H1 (cell line): ENCODE data around the gene TEF. TPM values are rescaled to one million over a fixed set of nuclear protein-coding genes. Genes with fewer than 3 reads are reported as not detected.

Experiments
- CTCF ChIA-PET: fragments of 300-600 bp; sonication (Branson Sonifier 250); formaldehyde crosslinking; loops from one replicate; lab custom pipeline; 2021; ENCODE audit not compliant: partially characterized antibody; lab: Charles Lee
- POLR2A ChIA-PET: fragments of 300-600 bp; sonication (Branson Sonifier 250); formaldehyde crosslinking; loops from one replicate; lab custom pipeline; 2021; ENCODE audit warnings: inconsistent platforms; ENCODE audit not compliant: partially characterized antibody; lab: Charles Lee
- DNase-seq, 2 experiments: peaks; one replicate each; pipeline versions ENCODE4 v3.0.0 to v3.0.0-alpha.2; 2010 to 2022; ENCODE audit warnings: low spot score in 2 of 2, low read depth in 1 of 2, mixed read lengths in 1 of 2
- FAIRE-seq: peaks from 2 replicates; lab custom pipeline; 2011; peaks lifted over from hg19 to GRCh38; lab: Jason Lieb, UNC
- H2AFZ ChIP-seq: 2 replicates; pipeline ENCODE4 v1.8.1; 2012; ENCODE audit warnings: low read length, inconsistent platforms
- H2AK5ac ChIP-seq: 2 replicates; pipeline ENCODE4 v1.6.1; 2013; ENCODE audit warnings: low read depth, low read length
- H2BK120ac ChIP-seq: replicated peaks from 2 replicates; pipeline ENCODE3; 2013; ENCODE audit warnings: low read depth, low read length, inconsistent platforms
- H2BK12ac ChIP-seq: 2 replicates; pipeline ENCODE4 v1.6.1; 2013; ENCODE audit warnings: low read depth, low read length
- H2BK15ac ChIP-seq: 2 replicates; pipeline ENCODE4 v1.6.1; 2013; ENCODE audit warnings: low read length
- H2BK20ac ChIP-seq: 2 replicates; pipeline ENCODE4 v1.6.1; 2013; ENCODE audit warnings: low read length
- H2BK5ac ChIP-seq: 2 replicates; pipeline ENCODE4 v1.6.1; 2013; ENCODE audit warnings: low read depth, low read length
- H3K14ac ChIP-seq: 2 replicates; pipeline ENCODE4 v1.6.1; 2013; ENCODE audit warnings: inconsistent platforms; ENCODE audit not compliant: insufficient read length
- H3K18ac ChIP-seq: 2 replicates; pipeline ENCODE4 v1.6.1; 2013; ENCODE audit warnings: low read length; ENCODE audit errors: extremely low read depth
- H3K23ac ChIP-seq: 2 replicates; pipeline ENCODE4 v1.6.1; 2013; ENCODE audit warnings: inconsistent platforms; ENCODE audit not compliant: insufficient read length
- H3K23me2 ChIP-seq: 2 replicates; pipeline ENCODE4 v1.6.1; 2013; ENCODE audit warnings: low read depth, low read length
- H3K27ac ChIP-seq: 2 replicates; pipeline ENCODE4 v1.6.1; 2011; ENCODE audit warnings: low read depth, low read length, inconsistent platforms
- H3K27me3 ChIP-seq, 4 experiments: replicated peaks in 1 of 4; 1 replicate in 1 of 4; 2 replicates in 3 of 4; pipeline versions ENCODE4 v1.6.1 to v1.8.1; 2011 to 2013; ENCODE audit warnings: low read length in 3 of 4, mild to moderate bottlenecking in 3 of 4, inconsistent platforms in 2 of 4, mixed read lengths in 2 of 4, moderate library complexity in 1 of 4; ENCODE audit not compliant: control insufficient read depth in 3 of 4, insufficient read depth in 3 of 4; ENCODE audit errors: extremely low read depth in 1 of 4
- H3K36me3 ChIP-seq, 4 experiments: 2 replicates each; pipeline versions ENCODE4 v1.6.1 to v1.8.1; 2011 to 2013; ENCODE audit warnings: mild to moderate bottlenecking in 4 of 4, low read length in 3 of 4, moderate library complexity in 2 of 4, control low read depth in 1 of 4, inconsistent platforms in 1 of 4; ENCODE audit not compliant: insufficient read depth in 4 of 4, control insufficient read depth in 2 of 4
- H3K4ac ChIP-seq: replicated peaks from 2 replicates; pipeline ENCODE3; 2013; ENCODE audit warnings: low read length, low read depth, mixed read lengths, inconsistent platforms; ENCODE audit not compliant: insufficient read length
- H3K4me1 ChIP-seq, 4 experiments: replicated peaks in 1 of 4; 1 replicate in 1 of 4; 2 replicates in 3 of 4; pipeline versions ENCODE4 v1.6.1 to v1.8.1; 2011 to 2013; ENCODE audit warnings: low read length in 3 of 4, inconsistent platforms in 2 of 4, mixed read lengths in 1 of 4; ENCODE audit not compliant: insufficient read depth in 4 of 4, control insufficient read depth in 3 of 4
- H3K4me2 ChIP-seq, 2 experiments: 2 replicates each; pipeline versions ENCODE4 v1.6.1 to v1.8.1; 2011 to 2013; ENCODE audit warnings: low read depth in 2 of 2, low read length in 2 of 2, control low read depth in 1 of 2, inconsistent platforms in 1 of 2, mild to moderate bottlenecking in 1 of 2; ENCODE audit not compliant: insufficient read depth in 1 of 2
- H3K4me3 ChIP-seq, 4 experiments: fragments of 200-600, 300-600 bp in 1 of 4; sonication (generic), shearing (Covaris generic), sonication (Bioruptor Twin) in 1 of 4; 2 replicates each; pipeline versions ENCODE4 v1.5.1 to v1.8.1; 2011 to 2016; ENCODE audit warnings: low read length in 4 of 4, low read depth in 3 of 4, control low read depth in 2 of 4, inconsistent platforms in 2 of 4, mild to moderate bottlenecking in 2 of 4, mixed read lengths in 1 of 4, moderate library complexity in 1 of 4; ENCODE audit not compliant: insufficient read depth in 2 of 4; ENCODE audit errors: extremely low read depth in 1 of 4
- H3K56ac ChIP-seq: replicated peaks from 2 replicates; pipeline ENCODE3; 2013; ENCODE audit warnings: low read depth, mild to moderate bottlenecking, mixed read lengths, low read length, inconsistent platforms; ENCODE audit not compliant: insufficient read length
- H3K79me1 ChIP-seq: 2 replicates; pipeline ENCODE4 v1.6.1; 2013; ENCODE audit warnings: low read depth, low read length, control low read depth
- H3K79me2 ChIP-seq, 2 experiments: 2 replicates each; pipeline versions ENCODE4 v1.6.1 to v1.8.1; 2012 to 2013; ENCODE audit warnings: low read length in 2 of 2, mild to moderate bottlenecking in 2 of 2, inconsistent platforms in 1 of 2; ENCODE audit not compliant: insufficient read depth in 2 of 2, control insufficient read depth in 1 of 2
- H3K9ac ChIP-seq, 4 experiments: replicated peaks in 1 of 4; 1 replicate in 1 of 4; 2 replicates in 3 of 4; pipeline versions ENCODE4 v1.6.1 to v1.8.1; 2011 to 2013; ENCODE audit warnings: low read depth in 3 of 4, low read length in 3 of 4, control low read depth in 2 of 4, mild to moderate bottlenecking in 2 of 4, moderate library complexity in 2 of 4, inconsistent platforms in 1 of 4; ENCODE audit errors: extremely low read depth in 1 of 4
- H3K9me3 ChIP-seq, 2 experiments: 2 replicates each; pipeline versions ENCODE4 v1.6.1 to v1.8.1; 2012 to 2013; ENCODE audit warnings: mild to moderate bottlenecking in 2 of 2, moderate library complexity in 2 of 2, control low read depth in 1 of 2, inconsistent platforms in 1 of 2, low read depth in 1 of 2, low read length in 1 of 2, mixed read lengths in 1 of 2; ENCODE audit not compliant: insufficient read depth in 2 of 2
- H4K20me1 ChIP-seq, 2 experiments: replicated peaks in 1 of 2; 2 replicates each; pipeline versions ENCODE3 to v1.8.1; 2011 to 2013; ENCODE audit warnings: inconsistent platforms in 2 of 2, low read length in 2 of 2, mild to moderate bottlenecking in 1 of 2; ENCODE audit not compliant: insufficient read depth in 2 of 2, control insufficient read depth in 1 of 2
- H4K5ac ChIP-seq: 2 replicates; pipeline ENCODE4 v1.6.1; 2013; ENCODE audit warnings: low read length, low read depth, mixed read lengths, inconsistent platforms; ENCODE audit not compliant: insufficient read length
- H4K8ac ChIP-seq: 2 replicates; pipeline ENCODE4 v1.8.0; 2013; ENCODE audit warnings: mild to moderate bottlenecking, moderate library complexity, low read length, inconsistent platforms; ENCODE audit not compliant: insufficient read depth; ENCODE audit errors: extremely low read depth
- H4K91ac ChIP-seq: replicated peaks from 2 replicates; pipeline ENCODE3; 2013; ENCODE audit warnings: low read length, mixed read lengths, inconsistent platforms; ENCODE audit not compliant: insufficient read length
- ATF2 ChIP-seq: IDR thresholded peaks from 2 replicates; pipeline ENCODE4 v1.6.1; 2012; ENCODE audit warnings: low read length, inconsistent platforms
- E2F6 ChIP-seq: IDR thresholded peaks from 2 replicates; pipeline ENCODE4 v1.6.1; 2012; ENCODE audit warnings: inconsistent platforms
- GTF2F1 ChIP-seq: IDR thresholded peaks from 2 replicates; pipeline ENCODE4 v1.6.1; 2012; ENCODE audit warnings: low read depth, low read length, improper control_type of control experiment, borderline replicate concordance
- JUND ChIP-seq: IDR thresholded peaks from 2 replicates; pipeline ENCODE4 v1.6.1; 2011; ENCODE audit warnings: mild to moderate bottlenecking, improper control_type of control experiment, low read length
- KDM1A ChIP-seq: fragments of 200-600, 300-600 bp; sonication (generic); IDR thresholded peaks from 2 replicates; pipeline ENCODE4 v1.7.1; 2016; ENCODE audit warnings: mild to moderate bottlenecking, low read length, borderline replicate concordance
- NRF1 ChIP-seq: IDR thresholded peaks from 2 replicates; pipeline ENCODE4 v1.6.1; 2011; ENCODE audit warnings: mild to moderate bottlenecking, low read depth, low read length, improper control_type of control experiment
- PHF8 ChIP-seq: fragments of 200-600 bp; sonication (generic); conservative IDR thresholded peaks from 2 replicates; pipeline ENCODE4 v1.7.1; 2012; ENCODE audit warnings: low read depth, mild to moderate bottlenecking, inconsistent platforms, low read length, moderate library complexity
- RFX5 ChIP-seq: IDR thresholded peaks from 2 replicates; pipeline ENCODE4 v1.6.1; 2011; ENCODE audit warnings: low read depth, low read length, improper control_type of control experiment, borderline replicate concordance
- SAP30 ChIP-seq: fragments of 300-600 bp; sonication (generic); IDR thresholded peaks from 2 replicates; pipeline ENCODE4 v1.7.1; 2012; ENCODE audit warnings: low read length, moderate library complexity, mild to moderate bottlenecking, inconsistent platforms; ENCODE audit not compliant: insufficient read depth, insufficient replicate concordance
- SIRT6 ChIP-seq: IDR thresholded peaks from one replicate; pipeline ENCODE4 v1.7.1; 2012; ENCODE audit warnings: low read length, inconsistent platforms
- SP1 ChIP-seq: IDR thresholded peaks from 2 replicates; pipeline ENCODE4 v1.6.1; 2011; ENCODE audit warnings: low read depth, low read length
- TEAD4 ChIP-seq: IDR thresholded peaks from 2 replicates; pipeline ENCODE4 v1.6.1; 2012; ENCODE audit warnings: low read depth, low read length, inconsistent platforms, mixed read lengths
- whole genome bisulfite sequencing, 2 experiments: shearing (Covaris generic) in 1 of 2; methylation state at CpG; one replicate each; pipeline versions ENCODE4 v1.1.6 to v1.1.7; 2013 to 2015; ENCODE audit warnings: low lambda C conversion rate in 2 of 2, mixed read lengths in 2 of 2, inconsistent platforms in 1 of 2, low coverage in 1 of 2, missing lambda C conversion rate in 1 of 2; ENCODE audit not compliant: insufficient replicate concordance in 2 of 2, insufficient coverage in 1 of 2, insufficient read length in 1 of 2; ENCODE audit errors: extremely low coverage in 1 of 2, missing lambda C conversion rate in 1 of 2; 5-methylcytosine and 5-hydroxymethylcytosine counted together
- polyA plus RNA-seq, 7 experiments: library from polyadenylated mRNA; depleted of rRNA in 3 of 7; stranded (reverse) in 5 of 7; unstranded in 2 of 7; fragments of >200 nt in 5 of 7; fragments of 200-250 nt in 2 of 7; gene quantifications; 1 replicate in 5 of 7; 2 replicates in 1 of 7; 4 replicates in 1 of 7; pipeline versions ENCODE4 v1.2.1 to v1.2.3, GENCODE V29; 2011 to 2013; ENCODE audit warnings: missing spikeins in 2 of 7, mixed read lengths in 2 of 7
- total RNA-seq: library from RNA; stranded (reverse); fragmentation: NEBNext Ultra II Directional; extraction: Animal tissue kit (Norgen Biotek cat#: 25700); gene quantifications from 2 replicates; pipeline ENCODE4 v1.2.1, GENCODE V29; 2021

TEF gene
- total and polyA plus RNA-seq, 2 of the 8 experiments (the other 6 are each of a cell fraction or from before 2014, with no cell fraction given) = 7.4 to 9.0 TPM

GRCh38 chr22:41362615-41363014 is 19.1 kb upstream of the TEF start:
- Histone ChIP-seq H3K79me2 (no peaks in the 10 kb centered on the region), H3K27me3 (no peaks in the 10 kb centered on the region; a peak in 1 of 7 replicates), H3K18ac (no peak overlapping the region), H3K9ac (no peak overlapping the region), H2AFZ (no peak overlapping the region), H3K4me1 (peaks cover 10 to 33% (median 20%) of the 10 kb centered on the region in 4 experiments), H3K56ac (no peak overlapping the region), H3K23me2 (no peaks in the 10 kb centered on the region), H4K8ac (no peak overlapping the region), H3K36me3 (no peaks in the 10 kb centered on the region; a peak in 2 of 8 replicates), H3K27ac (no peak overlapping the region), H3K14ac (no peak overlapping the region), H4K5ac (no peak overlapping the region), H3K9me3 (no peaks in the 10 kb centered on the region), H2BK5ac (no peak overlapping the region), H2AK5ac (no peak overlapping the region), H2BK12ac (no peak overlapping the region), H2BK15ac (no peak overlapping the region), H4K91ac (no peak overlapping the region), H3K4ac (no peak overlapping the region), H3K4me3 (no peak overlapping the region), H2BK120ac (no peak overlapping the region), H3K79me1 (no peaks in the 10 kb centered on the region), H2BK20ac (no peak overlapping the region), H4K20me1 (peaks cover 0 to 2% of the 10 kb centered on the region in 2 experiments), H3K4me2 (no peak overlapping the region), H3K23ac (no peak overlapping the region)
- POLR2A ChIA-PET = interaction anchor here (0.6 to 11.5 kb wide), 9 partner anchors 9 to 257 kb away, joined by 3 to 129 read pairs (median 3); partner anchors contain the start of gene TEF
- CTCF ChIA-PET = interaction anchor here (0.8 to 2.2 kb wide), 2 partner anchors 13 to 42 kb away, joined by 4 to 7 read pairs; no protein-coding TSS in a partner anchor
- FAIRE-seq (no peak), DNase-seq (no peak)
- WGBS, 2 experiments = 95% methylated on average over 5 of the region's 5 CpGs; no CpG with 5 or more reads in 1 of the 2 experiments
- TF ChIP-seq GTF2F1 (no peak), SIRT6 (no peak), SP1 (no peak), E2F6 (no peak), TEAD4 (no peak), PHF8 (no peak), KDM1A (no peak), ATF2 (no peak), NRF1 (no peak), RFX5 (no peak), SAP30 (no peak), JUND (no peak)
